Natural killer cell (primary cell): Measurements from ENCODE around the gene AXIN1. TPM values are rescaled to one million over a fixed set of nuclear protein-coding genes. Genes with fewer than 3 reads are reported as not detected.

ENCODE experiments used
- ATAC-seq, 3 donors: fragments of 150-1000 bp in 2 of 3; fragments of 200-7000 bp in 1 of 3; cut with Tn5 transposase; 1 replicate in 1 of 3; 2 replicates in 2 of 3; pipeline ENCODE4 v1.10.0; 2021; ENCODE audit warnings: mild to moderate bottlenecking in 2 of 3, moderate library complexity in 2 of 3
- DNase-seq, 2 donors: peaks; one replicate each; pipeline versions ENCODE4 v3.0.0 to v3.0.0-alpha.2; 2013 to 2021; ENCODE audit warnings: mixed read lengths in 1 of 2
- H3K27ac ChIP-seq: one replicate; pipeline ENCODE4 v1.5.1; 2013; ENCODE audit warnings: mild to moderate bottlenecking, low read length
- H3K27me3 ChIP-seq: one replicate; pipeline ENCODE4 v1.6.1; 2013; ENCODE audit warnings: low read length; ENCODE audit not compliant: control insufficient read depth, insufficient read depth
- H3K36me3 ChIP-seq: one replicate; pipeline ENCODE4 v1.6.1; 2013; ENCODE audit warnings: low read length; ENCODE audit not compliant: control insufficient read depth, insufficient read depth
- H3K4me1 ChIP-seq: one replicate; pipeline ENCODE4 v1.6.1; 2013; ENCODE audit warnings: low read length; ENCODE audit not compliant: control insufficient read depth, insufficient read depth
- H3K4me3 ChIP-seq: one replicate; pipeline ENCODE4 v1.5.1; 2013; ENCODE audit warnings: low read length
- H3K9me3 ChIP-seq: one replicate; pipeline ENCODE4 v1.6.1; 2013; ENCODE audit warnings: low read length; ENCODE audit not compliant: control insufficient read depth, insufficient read depth
- H3K27ac Mint-ChIP-seq, 2 donors: one replicate each; pipeline ENCODE4 v1.8.0; 2022; ENCODE audit warnings: mild to moderate bottlenecking in 2 of 2, mixed read lengths in 2 of 2, moderate library complexity in 1 of 2
- H3K27me3 Mint-ChIP-seq, 2 donors: one replicate each; pipeline ENCODE4 v1.8.0; 2022; ENCODE audit warnings: low read depth in 2 of 2, mixed read lengths in 2 of 2
- H3K36me3 Mint-ChIP-seq: one replicate; pipeline ENCODE4 v1.8.0; 2022; ENCODE audit warnings: mixed read lengths
- H3K4me1 Mint-ChIP-seq, 2 donors: one replicate each; pipeline ENCODE4 v1.8.0; 2022; ENCODE audit warnings: mixed read lengths in 2 of 2
- H3K4me3 Mint-ChIP-seq: one replicate; pipeline ENCODE4 v1.8.0; 2022; ENCODE audit warnings: mild to moderate bottlenecking, moderate library complexity, mixed read lengths
- H3K9me3 Mint-ChIP-seq, 2 donors: one replicate each; pipeline ENCODE4 v1.8.0; 2022; ENCODE audit warnings: mixed read lengths in 2 of 2
- WGBS: methylation state at CpG from one replicate; pipeline ENCODE4 v1.1.7; 2013; ENCODE audit warnings: missing lambda C conversion rate; ENCODE audit not compliant: insufficient coverage; 5-methylcytosine and 5-hydroxymethylcytosine counted together
- intact Hi-C: fragments of 100-400 bp; cut with micrococcal nuclease; formaldehyde crosslinking; loops from one replicate; pipeline ENCODE4 v1.14.2; 2022
- total RNA-seq, 4 donors: library from RNA; stranded (reverse); fragments of 120-200 nt in 1 of 4; gene quantifications; one replicate each; pipeline versions ENCODE4 v1.2.3 to v1.2.4, GENCODE V29; 2013 to 2022
- TF ChIP-seq, protein P1 (sequence below): fragments of 200-600 bp; IDR thresholded peaks from one replicate; pipeline ENCODE4 v1.8.0; 2022; ENCODE audit warnings: antibody characterized with exemption

The AXIN1 gene
- total RNA-seq, 3 donors from 2014 or later (not counting 1 experiment from before 2014, with no cell fraction given), result 100 to 122 (median 106) TPM

DNA sequence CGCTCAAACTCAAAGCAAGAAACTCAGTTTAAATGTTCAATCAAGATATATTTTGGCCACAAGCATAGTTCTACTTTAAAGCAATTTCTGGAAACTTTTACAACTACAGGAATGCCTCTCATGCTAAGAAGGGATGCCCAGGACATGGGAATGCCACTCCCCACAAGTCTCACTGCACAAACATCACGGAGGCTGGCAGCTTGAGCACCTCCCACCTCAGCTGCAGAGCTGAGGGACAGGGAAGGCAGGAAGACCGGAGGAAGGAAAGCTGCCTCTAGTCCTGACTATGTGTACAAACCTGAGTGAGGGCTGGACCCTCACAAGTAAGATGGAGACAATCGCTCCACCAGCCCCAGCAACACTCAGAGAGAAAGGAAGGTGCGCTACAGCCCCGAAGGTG lies 5.3 kb downstream of the AXIN1 start:
- Mint-ChIP-seq H3K4me1 (peaks cover 72 to 73% of the 10 kb centered on the region in 2 donors), H3K4me3 (peak overlapping the region; percentile 75), H3K36me3 (no peaks in the 10 kb centered on the region), H3K9me3 (no peaks in the 10 kb centered on the region), H3K27ac (peak overlapping the region; percentile 83 to 87), H3K27me3 (no peaks in the 10 kb centered on the region)
- peaks cover 35% of the 10 kb centered on the region for H3K36me3 ChIP-seq
- 93% methylated on average over 6 of the region's 6 CpGs for WGBS
- intact Hi-C loops, result no loop called here
- DNase-seq (no peak), ATAC-seq (no peak)
- no peaks in the 10 kb centered on the region for H3K27me3 ChIP-seq
- no peak overlapping the region for H3K4me3 ChIP-seq
- no peaks in the 10 kb centered on the region for H3K9me3 ChIP-seq
- no peak overlapping the region for H3K27ac ChIP-seq
- TF ChIP-seq, protein P1, sequence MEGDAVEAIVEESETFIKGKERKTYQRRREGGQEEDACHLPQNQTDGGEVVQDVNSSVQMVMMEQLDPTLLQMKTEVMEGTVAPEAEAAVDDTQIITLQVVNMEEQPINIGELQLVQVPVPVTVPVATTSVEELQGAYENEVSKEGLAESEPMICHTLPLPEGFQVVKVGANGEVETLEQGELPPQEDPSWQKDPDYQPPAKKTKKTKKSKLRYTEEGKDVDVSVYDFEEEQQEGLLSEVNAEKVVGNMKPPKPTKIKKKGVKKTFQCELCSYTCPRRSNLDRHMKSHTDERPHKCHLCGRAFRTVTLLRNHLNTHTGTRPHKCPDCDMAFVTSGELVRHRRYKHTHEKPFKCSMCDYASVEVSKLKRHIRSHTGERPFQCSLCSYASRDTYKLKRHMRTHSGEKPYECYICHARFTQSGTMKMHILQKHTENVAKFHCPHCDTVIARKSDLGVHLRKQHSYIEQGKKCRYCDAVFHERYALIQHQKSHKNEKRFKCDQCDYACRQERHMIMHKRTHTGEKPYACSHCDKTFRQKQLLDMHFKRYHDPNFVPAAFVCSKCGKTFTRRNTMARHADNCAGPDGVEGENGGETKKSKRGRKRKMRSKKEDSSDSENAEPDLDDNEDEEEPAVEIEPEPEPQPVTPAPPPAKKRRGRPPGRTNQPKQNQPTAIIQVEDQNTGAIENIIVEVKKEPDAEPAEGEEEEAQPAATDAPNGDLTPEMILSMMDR, result no peak
- H3K4me1 ChIP-seq, result peaks cover 87% of the 10 kb centered on the region

DNA sequence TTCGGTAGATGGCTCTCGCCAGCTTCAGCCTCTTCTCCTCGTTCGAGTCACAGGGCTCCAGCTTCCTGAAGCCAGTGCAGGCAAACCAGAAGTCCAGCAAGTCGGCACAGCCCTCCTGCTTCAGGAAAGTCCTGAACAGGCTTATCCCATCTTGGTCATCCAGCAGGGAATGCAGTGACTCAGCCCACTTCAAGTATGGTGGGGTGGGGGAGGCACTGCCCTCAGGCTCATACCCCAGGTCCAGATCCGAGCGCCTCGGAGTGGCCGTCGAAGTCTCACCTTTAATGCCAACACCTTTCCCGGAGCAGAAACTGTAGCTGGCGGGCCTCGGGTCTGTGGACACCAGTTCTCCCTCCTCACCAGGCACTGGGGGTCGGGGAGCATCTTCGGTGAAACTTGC lies 5.9 kb downstream of the AXIN1 start:
- Histone ChIP-seq H3K27me3 (no peaks in the 10 kb centered on the region), H3K9me3 (no peaks in the 10 kb centered on the region), H3K27ac (no peak overlapping the region), H3K36me3 (peaks cover 35% of the 10 kb centered on the region), H3K4me1 (peaks cover 89% of the 10 kb centered on the region), H3K4me3 (no peak overlapping the region)
- intact Hi-C loops, result no loop called here
- Mint-ChIP-seq H3K4me3 (no peak overlapping the region), H3K4me1 (peaks cover 77 to 79% of the 10 kb centered on the region in 2 donors), H3K36me3 (no peaks in the 10 kb centered on the region), H3K27ac (peak overlapping the region; percentile 83 to 87), H3K27me3 (no peaks in the 10 kb centered on the region), H3K9me3 (no peaks in the 10 kb centered on the region)
- WGBS, result 96% methylated on average over 15 of the region's 15 CpGs
- ATAC-seq (no peak), DNase-seq (no peak)
- TF ChIP-seq, protein P1, result no peak

DNA sequence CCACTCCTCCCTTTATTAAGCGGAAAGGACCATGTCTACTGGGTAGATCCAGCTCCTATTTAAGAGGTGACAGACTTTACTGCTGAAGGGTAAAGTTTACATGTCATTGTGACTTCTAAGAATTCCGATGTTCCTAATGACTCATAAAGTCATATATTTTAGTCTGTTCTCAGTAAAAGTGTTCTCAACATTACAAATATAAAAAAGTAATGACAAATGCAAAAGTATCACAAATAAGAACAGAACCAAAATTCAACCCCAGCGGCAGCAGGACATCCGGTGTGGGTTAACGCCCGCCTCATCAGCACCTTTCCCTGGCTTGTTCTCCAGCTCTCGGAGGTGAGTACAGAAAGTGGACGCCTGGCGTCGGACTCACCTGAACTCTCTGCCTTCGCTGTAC lies 6.8 kb downstream of the AXIN1 start:
- peaks cover 88% of the 10 kb centered on the region for H3K4me1 ChIP-seq
- H3K27ac ChIP-seq, result no peak overlapping the region
- ATAC-seq, result no peak
- Mint-ChIP-seq H3K4me1 (peaks cover 77 to 79% of the 10 kb centered on the region in 2 donors), H3K4me3 (peak overlapping the region; percentile 55), H3K9me3 (no peaks in the 10 kb centered on the region), H3K27ac (peak overlapping the region; percentile 60 to 87), H3K27me3 (no peaks in the 10 kb centered on the region), H3K36me3 (no peaks in the 10 kb centered on the region)
- no peaks in the 10 kb centered on the region for H3K9me3 ChIP-seq
- TF ChIP-seq, protein P1, result no peak
- intact Hi-C loops, result no loop called here
- WGBS, result 62% methylated on average over 9 of the region's 11 CpGs
- H3K4me3 ChIP-seq, result no peak overlapping the region
- no peak for DNase-seq
- H3K36me3 ChIP-seq, result peaks cover 34% of the 10 kb centered on the region
- H3K27me3 ChIP-seq, result no peaks in the 10 kb centered on the region
